NCI-H446 treated with DMSO at 0.1 percent for 48 hours (cell line): Measurements from ENCODE around the gene USP14.

Source experiments
- DNase-seq: peaks from one replicate; lab custom pipeline; 2025; lab: John Stamatoyannopoulos, UW

The USP14 gene

DNA sequence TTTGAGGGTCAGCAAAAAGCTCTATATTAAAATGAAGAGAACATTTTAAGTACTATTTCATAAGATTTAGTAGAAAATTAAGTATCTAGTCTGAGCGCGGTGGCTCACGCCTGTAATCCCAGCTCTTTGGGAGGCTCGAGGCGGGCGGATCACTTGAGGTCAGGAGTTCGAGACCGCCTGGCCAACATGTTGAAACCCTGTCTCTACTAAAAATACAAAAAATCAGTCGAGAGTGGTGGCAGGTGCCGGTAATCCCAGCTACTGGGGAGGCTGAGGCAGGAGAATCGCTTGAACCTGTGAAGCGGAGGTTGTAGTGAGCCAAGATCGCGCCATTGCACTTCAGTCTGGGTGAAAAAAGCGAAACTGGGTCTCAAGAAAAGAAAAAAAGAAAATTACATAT, 1.6 kb downstream of the USP14 start:
- no peak for DNase-seq

- DNase-seq: no peak
Measured at GRCh38 chr18:160831-161570, 2.6 kb downstream of the USP14 start.

DNA sequence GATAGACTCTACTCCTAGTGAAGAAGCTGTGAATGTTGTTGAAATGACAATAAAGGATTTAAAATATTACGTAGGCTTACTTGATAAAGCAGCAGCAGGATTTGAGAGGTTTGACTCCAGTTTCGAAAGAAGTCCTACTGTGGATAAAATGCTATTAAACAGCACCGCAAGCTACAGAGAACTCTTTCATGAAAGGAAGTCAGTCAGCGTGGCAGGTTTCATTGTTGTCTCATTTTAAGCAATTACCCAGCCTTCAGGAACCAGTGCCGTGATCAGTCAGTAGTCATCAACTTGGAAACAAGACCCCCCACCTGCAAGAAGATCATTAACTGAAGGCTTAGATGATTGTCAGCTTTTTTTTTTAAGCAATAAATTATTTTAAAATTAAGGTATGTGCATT, 14.0 kb downstream of the USP14 start:
- DNase-seq: no peak

- DNase-seq: no peak
Measured at GRCh38 chr18:179499-179898, 21.1 kb downstream of the USP14 start.

- DNase-seq: no peak
Measured at GRCh38 chr18:181711-182110, 23.4 kb downstream of the USP14 start.

GRCh38 chr18:183769-184168, 25.4 kb downstream of the USP14 start:
- DNase-seq: no peak

GRCh38 chr18:189254-189653, 30.9 kb downstream of the USP14 start:
- DNase-seq: no peak

DNA sequence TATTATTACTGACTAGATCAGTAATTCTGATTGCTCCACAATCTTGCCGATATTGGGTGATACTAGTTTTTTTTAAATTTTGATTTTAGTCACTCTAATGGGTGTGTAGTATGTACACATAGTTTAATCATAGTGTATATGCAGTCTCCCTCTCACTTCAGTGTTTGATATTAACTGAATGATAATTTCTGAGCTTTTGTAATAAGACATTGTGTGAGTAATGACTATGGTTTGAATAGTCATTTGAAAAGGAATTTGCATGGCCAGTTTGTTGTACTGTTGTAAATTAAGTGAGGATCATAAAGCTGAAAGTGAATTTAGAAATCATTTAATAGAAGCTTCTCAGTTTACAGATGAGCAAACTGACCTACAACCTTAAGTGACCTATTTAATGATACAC, 33.4 kb downstream of the USP14 start:
- DNase-seq: no peak

DNA sequence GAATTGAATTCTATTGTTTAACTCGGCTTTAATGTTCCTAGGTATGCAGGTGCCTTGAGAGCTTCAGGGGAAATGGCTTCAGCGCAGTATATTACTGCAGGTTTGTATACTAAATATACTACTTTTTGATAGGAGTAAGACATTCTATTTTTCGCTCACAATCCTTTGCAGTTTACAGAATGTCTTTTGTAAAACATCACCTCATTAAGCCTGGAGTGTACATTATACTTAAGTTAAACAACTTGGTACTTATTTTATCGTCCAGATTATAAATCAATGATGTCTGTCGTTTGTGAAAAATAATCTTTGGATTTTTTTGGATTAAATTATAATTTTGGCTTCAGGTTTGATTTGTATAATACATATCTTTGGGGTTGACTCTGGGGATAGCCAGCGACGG, 34.4 kb downstream of the USP14 start:
- DNase-seq: no peak

- DNase-seq: no peak
Measured at GRCh38 chr18:195651-196050, 37.3 kb downstream of the USP14 start.

DNA sequence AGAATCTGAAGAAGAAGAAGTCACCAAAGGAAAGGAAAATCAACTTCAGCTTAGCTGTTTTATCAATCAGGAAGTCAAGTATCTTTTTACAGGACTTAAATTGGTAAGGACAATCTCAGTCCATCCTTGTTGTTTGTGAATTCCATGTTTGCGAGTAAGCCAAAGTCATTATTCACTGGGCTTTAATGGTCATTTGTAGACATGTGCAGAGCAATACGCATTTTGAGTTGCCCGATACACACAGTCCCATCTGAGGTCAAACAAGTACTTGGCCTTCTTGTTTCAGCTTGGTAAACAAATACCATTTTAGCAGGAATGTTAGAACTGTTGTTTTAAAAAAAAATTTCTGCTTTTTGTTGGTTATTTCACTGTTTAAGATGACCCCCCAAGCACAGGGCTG, 40.9 kb downstream of the USP14 start:
- no peak for DNase-seq

GRCh38 chr18:199768-200167, 41.4 kb downstream of the USP14 start:
- no peak for DNase-seq

- DNase-seq: no peak
Measured at GRCh38 chr18:210075-210474, 51.7 kb downstream of the USP14 start.

GRCh38 chr18:210733-211132, 52.4 kb downstream of the USP14 start:
- DNase-seq: no peak

- no peak for DNase-seq
Measured at GRCh38 chr18:211582-211981, 53.2 kb downstream of the USP14 start.

GRCh38 chr18:212780-213179, 54.4 kb downstream of the USP14 start:
- no peak for DNase-seq

GRCh38 chr18:213505-213904, 55.1 kb downstream of the USP14 start:
- DNase-seq: no peak

DNA sequence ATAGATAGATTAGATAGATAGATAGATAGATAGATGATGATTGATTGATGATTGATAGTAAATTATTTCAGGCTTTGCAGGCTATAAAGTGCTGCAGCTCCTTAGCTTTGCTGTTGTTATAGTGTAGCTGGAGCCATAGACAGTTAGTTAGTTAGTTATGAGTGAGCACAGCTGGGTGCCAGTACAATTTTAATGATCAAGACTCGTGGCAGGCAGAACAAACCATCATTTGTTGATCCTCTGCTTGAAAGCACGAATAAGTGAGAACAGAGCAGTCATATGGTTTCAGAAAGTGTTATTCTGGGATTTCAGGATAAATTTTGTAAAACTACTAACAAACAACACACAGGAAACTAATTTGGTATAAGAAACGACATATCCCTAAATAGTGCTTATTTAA, 55.6 kb downstream of the USP14 start:
- DNase-seq: no peak

DNA sequence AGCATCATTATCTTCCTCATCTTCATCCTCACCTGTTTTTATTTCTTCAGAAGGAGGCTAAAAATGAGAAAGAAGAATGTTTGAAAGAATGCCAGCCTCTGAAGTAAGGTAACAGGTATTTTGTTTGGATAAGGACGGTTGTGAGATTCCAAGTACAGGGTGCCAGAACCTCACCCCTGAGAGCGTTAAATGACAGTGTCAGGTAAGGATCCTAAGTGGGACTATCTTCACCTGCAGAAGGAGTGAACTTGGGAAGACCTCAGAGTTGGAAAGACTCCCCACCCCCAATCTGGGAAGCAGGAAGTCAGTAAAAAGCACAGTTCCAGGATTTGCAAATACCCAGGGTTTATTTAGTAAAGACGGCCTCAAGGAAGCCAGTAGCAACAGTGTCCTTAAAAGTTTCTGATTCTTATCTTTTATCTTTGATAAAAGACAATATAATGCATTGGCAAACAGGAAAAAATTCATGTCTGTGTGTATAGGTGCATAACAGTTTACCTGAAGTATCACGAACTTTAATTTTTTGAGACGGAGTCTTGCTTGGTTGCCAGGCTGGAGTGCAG, 57.2 kb downstream of the USP14 start:
- no peak for DNase-seq

DNA sequence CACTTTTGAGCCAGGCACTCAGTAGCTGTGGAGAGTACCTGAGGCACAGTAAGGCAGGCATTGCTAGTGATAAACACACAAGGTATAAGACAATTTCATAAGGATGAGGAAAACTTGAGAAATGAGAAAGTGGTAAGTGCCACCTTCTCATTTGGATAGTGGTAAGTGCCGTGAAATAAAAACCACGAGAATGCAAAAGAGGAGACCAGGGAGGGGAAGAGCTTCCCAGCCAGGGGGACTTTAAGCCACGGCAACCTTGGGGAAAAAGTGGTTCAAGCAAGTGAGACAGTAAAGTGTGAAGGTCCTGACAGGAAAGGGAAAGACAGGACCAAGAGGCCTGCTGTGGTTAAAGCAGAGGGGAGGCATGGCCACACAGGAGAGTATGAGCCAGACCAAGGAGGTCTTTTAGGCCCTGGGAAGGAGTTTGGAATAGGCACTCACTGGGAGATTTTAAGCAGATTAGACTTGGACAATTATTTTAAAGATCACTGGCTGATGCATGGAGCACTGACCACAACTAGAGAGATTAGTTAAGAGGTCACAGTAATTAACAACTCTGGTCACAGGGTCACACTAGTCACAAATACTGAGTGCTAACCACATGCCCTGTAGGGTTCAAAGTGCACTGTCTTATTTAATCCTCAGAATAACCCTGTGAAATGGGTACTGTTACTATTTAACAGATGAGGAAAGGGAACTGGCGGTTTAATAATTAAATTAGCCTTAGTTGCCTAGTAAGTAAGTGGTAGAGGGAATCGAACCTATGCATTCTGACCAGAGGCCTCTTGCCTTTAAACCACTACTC, 59.4 kb downstream of the USP14 start:
- DNase-seq: no peak

DNA sequence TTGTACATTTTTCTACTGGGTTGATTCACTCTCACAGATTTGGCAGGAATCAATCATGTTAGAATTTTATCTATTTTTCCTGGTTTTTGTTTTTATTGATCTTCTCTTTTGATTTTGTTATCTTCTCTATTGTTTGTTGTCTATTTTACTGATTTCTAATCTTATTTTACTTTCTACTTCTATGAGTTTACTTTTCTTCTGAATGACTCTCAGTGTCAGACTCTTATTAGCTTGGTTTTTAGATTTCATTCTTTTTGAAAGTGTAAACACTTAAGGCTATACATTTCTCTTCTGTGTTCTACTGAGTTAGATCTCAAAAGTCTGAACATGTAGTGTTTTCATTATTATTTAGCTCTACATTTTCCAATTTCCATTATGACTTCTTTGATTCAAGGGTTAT, 62.4 kb downstream of the USP14 start:
- DNase-seq: no peak

GRCh38 chr18:225745-226144, 67.4 kb downstream of the USP14 start:
- no peak for DNase-seq

DNA sequence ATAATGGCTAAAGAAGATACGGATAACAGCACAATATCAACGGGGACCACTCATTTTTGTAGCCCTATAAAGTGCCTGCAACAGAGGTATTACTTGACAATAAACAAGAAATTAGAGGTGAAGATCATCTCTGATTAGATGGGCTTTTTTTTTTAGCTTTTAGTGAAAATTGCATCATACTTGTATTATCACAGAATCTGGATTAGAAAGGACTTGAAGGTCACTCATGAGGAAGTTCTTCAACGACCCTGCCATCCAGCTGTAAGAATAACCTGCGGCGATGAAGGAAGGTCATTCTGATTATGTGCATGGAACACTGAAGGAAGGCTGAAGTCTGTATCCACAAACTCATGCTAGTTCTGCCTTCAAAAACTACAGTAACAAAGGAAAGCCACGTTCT, 69.0 kb downstream of the USP14 start:
- no peak for DNase-seq
